Endothelial cell of umbilical vein (primary cell): ENCODE results near the gene SEMA7A. TPM values are rescaled to one million over a fixed set of nuclear protein-coding genes. Genes with fewer than 3 reads are reported as not detected.
"Not testable (repeated sequence)": the region's sequence is repeated elsewhere in the genome, so short reads cannot be mapped to it uniquely, and the experiment has no call there.

Source experiments
- BruUV-seq: library from RNA; stranded (reverse); fragments of 400-500 nt; replicated peaks from 2 replicates; lab custom pipeline; 2021; lab: Mats Ljungman, UMichigan
- CTCF ChIA-PET: fragments of 300-600, 350-600 bp; sonication (Branson Sonifier 250); formaldehyde crosslinking; loops from one replicate; lab custom pipeline; 2021; ENCODE audit warnings: antibody characterized with exemption, inconsistent platforms; lab: Charles Lee
- POLR2A ChIA-PET: fragments of 300-600, 350-600 bp; sonication (Branson Sonifier 250); formaldehyde crosslinking; loops from one replicate; lab custom pipeline; 2021; ENCODE audit warnings: antibody characterized with exemption, inconsistent platforms; lab: Charles Lee
- DNase-seq: peaks from one replicate; pipeline ENCODE4 v3.0.0-alpha.2; 2011; ENCODE audit warnings: low read depth, low spot score
- FAIRE-seq: peaks from 2 replicates; lab custom pipeline; 2011; peaks lifted over from hg19 to GRCh38; lab: Jason Lieb, UNC
- H2AFZ ChIP-seq: 2 replicates; pipeline ENCODE4 v1.6.0; 2012; ENCODE audit warnings: low read depth, low read length, control low read depth, inconsistent platforms
- H3K27ac ChIP-seq: 2 replicates; pipeline ENCODE4 v1.5.1; 2011; ENCODE audit warnings: low read depth, mild to moderate bottlenecking, control low read depth, low read length, moderate library complexity; ENCODE audit not compliant: insufficient read depth
- H3K27me3 ChIP-seq, 2 experiments: 2 replicates each; pipeline versions ENCODE4 v1.6.0 to v1.6.1; 2011; ENCODE audit warnings: low read length in 2 of 2, mixed read lengths in 1 of 2; ENCODE audit not compliant: control insufficient read depth in 2 of 2, insufficient read depth in 2 of 2
- H3K36me3 ChIP-seq, 2 experiments: 2 replicates in 1 of 2; 3 replicates in 1 of 2; pipeline ENCODE4 v1.5.1; 2011; ENCODE audit warnings: low read length in 2 of 2, mild to moderate bottlenecking in 1 of 2, moderate library complexity in 1 of 2; ENCODE audit not compliant: control insufficient read depth in 2 of 2, insufficient read depth in 2 of 2; ENCODE audit errors: extremely low read depth in 1 of 2
- H3K4me1 ChIP-seq: 3 replicates; pipeline ENCODE4 v1.5.1; 2011; ENCODE audit warnings: mild to moderate bottlenecking, low read length; ENCODE audit not compliant: control insufficient read depth, insufficient read depth; ENCODE audit errors: extremely low read depth
- H3K4me2 ChIP-seq: 2 replicates; pipeline ENCODE4 v1.6.1; 2011; ENCODE audit warnings: low read length, control low read depth, mixed read lengths; ENCODE audit not compliant: insufficient read depth
- H3K4me3 ChIP-seq, 3 experiments: fragments of 200-600 bp in 1 of 3; sonication (generic), shearing (Covaris generic) in 1 of 3; replicated peaks in 1 of 3; 2 replicates each; pipeline ENCODE4 v1.5.1; 2011 to 2016; ENCODE audit warnings: control low read depth in 3 of 3, low read length in 3 of 3, mild to moderate bottlenecking in 2 of 3, inconsistent platforms in 1 of 3, low read depth in 1 of 3, moderate library complexity in 1 of 3; ENCODE audit not compliant: insufficient read depth in 1 of 3
- H3K79me2 ChIP-seq: 2 replicates; pipeline ENCODE4 v1.6.0; 2012; ENCODE audit warnings: low read length, inconsistent platforms; ENCODE audit not compliant: control insufficient read depth, insufficient read depth
- H3K9ac ChIP-seq: replicated peaks from 2 replicates; pipeline ENCODE3; 2011; ENCODE audit warnings: low read length, control low read depth; ENCODE audit not compliant: insufficient read depth; ENCODE audit errors: extremely low read depth
- H3K9me1 ChIP-seq: replicated peaks from 3 replicates; pipeline ENCODE4 v1.6.0; 2011; ENCODE audit warnings: mild to moderate bottlenecking, low read length; ENCODE audit not compliant: control insufficient read depth, insufficient read depth; ENCODE audit errors: extremely low read depth
- H3K9me3 ChIP-seq: replicated peaks from 2 replicates; pipeline ENCODE4 v1.5.1; 2012; ENCODE audit warnings: low read length, inconsistent platforms; ENCODE audit not compliant: control insufficient read depth, insufficient read depth
- H4K20me1 ChIP-seq: replicated peaks from 2 replicates; pipeline ENCODE3; 2011; ENCODE audit warnings: mild to moderate bottlenecking, low read length; ENCODE audit not compliant: control insufficient read depth, insufficient read depth; ENCODE audit errors: extremely low read depth
- CTCF ChIP-seq, 2 donors: IDR thresholded peaks; 1 replicate in 1 of 2; 2 replicates in 1 of 2; pipeline ENCODE4 v1.5.1; 2011; ENCODE audit warnings: low read length in 2 of 2, mild to moderate bottlenecking in 2 of 2, moderate library complexity in 2 of 2, control low read depth in 1 of 2, inconsistent platforms in 1 of 2, low read depth in 1 of 2; ENCODE audit not compliant: insufficient read depth in 1 of 2; ENCODE audit errors: extremely low read depth in 1 of 2
- GATA2 ChIP-seq: IDR thresholded peaks from 2 replicates; pipeline ENCODE4 v1.7.0; 2011; ENCODE audit warnings: low read depth, mild to moderate bottlenecking, moderate library complexity, mixed read lengths, low read length; ENCODE audit not compliant: insufficient read length, insufficient read depth
- dilution Hi-C: fragments of 300-500 bp; cut with MboI; formaldehyde crosslinking; loops from one replicate; pipeline ENCODE4 v1.15.0; 2019; ENCODE audit warnings: low sequenced_read_pairs; ENCODE audit not compliant: extremely low pct_ligation_motif_present
- intact Hi-C: fragments of 100-400 bp; cut with micrococcal nuclease; formaldehyde crosslinking; loops from one replicate; pipeline ENCODE4 v1.10.0; 2022
- polyA plus RNA-seq, 4 experiments: library from polyadenylated mRNA; depleted of rRNA in 3 of 4; stranded (reverse) in 3 of 4; unstranded in 1 of 4; fragments of >200 nt; gene quantifications; 2 replicates each; pipeline versions ENCODE4 v1.2.1 to v1.2.3, GENCODE V29; 2011 to 2012; ENCODE audit warnings: missing spikeins in 1 of 4
- total RNA-seq: library from RNA; stranded (reverse); gene quantifications from 2 replicates; pipeline ENCODE4 v1.2.3, GENCODE V29; 2021

SEMA7A gene
- total and polyA plus RNA-seq, 2 donors (not counting 3 experiments of a cell fraction or from before 2014, with no cell fraction given) = 1.7 to 2.0 TPM

GRCh38 chr15:74482661-74483060, 48.9 kb upstream of the SEMA7A start:
- H3K27me3 ChIP-seq = no peaks in the 10 kb centered on the region
- no peaks in the 10 kb centered on the region for H3K9me3 ChIP-seq
- dilution Hi-C loops (no loop called here), intact Hi-C loops (no loop called here)
- no peak overlapping the region for H2AFZ ChIP-seq
- no peak for DNase-seq
- CTCF ChIA-PET = interaction anchor here (1.2 to 1.4 kb wide), 4 partner anchors 10 to 107 kb away, joined by 3 to 10 read pairs (median 4); no protein-coding TSS in a partner anchor
- no peaks in the 10 kb centered on the region for H3K9me1 ChIP-seq
- BruUV-seq = no TSS peak
- no peak overlapping the region for H3K9ac ChIP-seq
- POLR2A ChIA-PET = no interaction called here
- no peaks in the 10 kb centered on the region for H3K4me1 ChIP-seq
- H4K20me1 ChIP-seq = no peaks in the 10 kb centered on the region
- TF ChIP-seq CTCF (IDR thresholded peaks at IDR 0.05; ENCODE audit: extremely low read depth in 1 of 2, insufficient read depth in 1 of 2, low read depth in 1 of 2, low read length in 2 of 2) (peak in 1 of 2 donors; percentile 3), GATA2 (no peak)
- H3K36me3 ChIP-seq = no peaks in the 10 kb centered on the region
- no peak overlapping the region for H3K27ac ChIP-seq
- H3K4me2 ChIP-seq = no peak overlapping the region
- FAIRE-seq = no peak
- no peaks in the 10 kb centered on the region for H3K79me2 ChIP-seq
- H3K4me3 ChIP-seq = no peak overlapping the region

- CTCF ChIA-PET = interaction anchor here (1.2 kb wide), 1 partner anchor 98 kb away, joined by 3 read pairs; no protein-coding TSS in a partner anchor
- DNase-seq, dilution Hi-C loops, intact Hi-C loops, FAIRE-seq, H3K79me2 ChIP-seq, H3K27ac ChIP-seq, H4K20me1 ChIP-seq, H3K9me1 ChIP-seq, H2AFZ ChIP-seq, H3K36me3 ChIP-seq, H3K9ac ChIP-seq, H3K4me1 ChIP-seq, BruUV-seq, POLR2A ChIA-PET, H3K27me3 ChIP-seq, H3K9me3 ChIP-seq, H3K4me2 ChIP-seq, H3K4me3 ChIP-seq: not testable (repeated sequence)
Observed at GRCh38 chr15:74480364-74480763, 46.6 kb upstream of the SEMA7A start.

- H3K4me3 ChIP-seq, H2AFZ ChIP-seq, intact Hi-C loops, H4K20me1 ChIP-seq, BruUV-seq, H3K9me3 ChIP-seq, H3K4me1 ChIP-seq, H3K36me3 ChIP-seq, FAIRE-seq, DNase-seq, H3K79me2 ChIP-seq, H3K27ac ChIP-seq, H3K9ac ChIP-seq, POLR2A ChIA-PET, H3K27me3 ChIP-seq, H3K9me1 ChIP-seq, H3K4me2 ChIP-seq, dilution Hi-C loops: not testable (repeated sequence)
- CTCF ChIA-PET = interaction anchor here (0.7 to 1.5 kb wide), 3 partner anchors 11 to 517 kb away, joined by 3 read pairs; no protein-coding TSS in a partner anchor
Observed at GRCh38 chr15:74471621-74472020, 37.9 kb upstream of the SEMA7A start.
